Right lobe of liver (tissue), 6 donors: Measurements from ENCODE around the gene ZNF566. TPM values are rescaled to one million over a fixed set of nuclear protein-coding genes. Genes with fewer than 3 reads are reported as not detected.

Experiments
- ATAC-seq, 4 donors: fragments of 200-7000 bp; cut with Tn5 transposase; one replicate each; pipeline ENCODE4 v1.9.1; 2020; ENCODE audit warnings: mild to moderate bottlenecking in 4 of 4, moderate library complexity in 4 of 4
- DNase-seq, 3 donors: peaks; one replicate each; pipeline ENCODE4 v3.0.0-alpha.2; 2020
- H3K27ac ChIP-seq, 3 donors: fragments of 200-600 bp; one replicate each; pipeline ENCODE4 v1.8.0; 2022
- H3K27me3 ChIP-seq, 2 donors: fragments of 200-600 bp; one replicate each; pipeline ENCODE4 v1.8.0; 2022
- H3K36me3 ChIP-seq, 4 donors: fragments of 200-600 bp; sonication (generic) in 1 of 4; one replicate each; pipeline versions ENCODE4 v1.5.1 to v1.8.0; 2017 to 2022; ENCODE audit warnings: control low read depth in 1 of 4
- H3K4me1 ChIP-seq, 4 donors: fragments of 200-600 bp; sonication (generic) in 1 of 4; one replicate each; pipeline versions ENCODE4 v1.5.1 to v1.8.0; 2017 to 2022; ENCODE audit warnings: control low read depth in 1 of 4
- H3K4me3 ChIP-seq, 3 donors: fragments of 200-600 bp; one replicate each; pipeline ENCODE4 v1.8.0; 2022
- H3K9me3 ChIP-seq, 4 donors: fragments of 200-600 bp; sonication (generic) in 1 of 4; one replicate each; pipeline versions ENCODE4 v1.5.1 to v1.8.0; 2017 to 2022; ENCODE audit warnings: control low read depth in 1 of 4
- POLR2A ChIP-seq: fragments of 450-650 bp; IDR thresholded peaks from one replicate; pipeline ENCODE4 v1.6.1; 2017; ENCODE audit warnings: antibody characterized with exemption, mild to moderate bottlenecking
- WGBS: methylation state at CpG from one replicate; pipeline ENCODE4 v1.1.6; 2018; ENCODE audit warnings: low coverage, low lambda C conversion rate; ENCODE audit not compliant: insufficient coverage; ENCODE audit errors: missing lambda C conversion rate; 5-methylcytosine and 5-hydroxymethylcytosine counted together
- intact Hi-C, 2 donors: fragments of 100-400 bp; cut with DNase I; formaldehyde crosslinking; loops; one replicate each; pipeline versions ENCODE4 v1.11.2 to v1.14.1; 2022
- total RNA-seq, 6 experiments: library from RNA; depleted of rRNA in 2 of 6; stranded (reverse); fragments of >200 nt in 2 of 6; fragmentation: NEBNext Ultra II Directional in 3 of 6; extraction: Animal tissue kit (Norgen Biotek cat#: 25700) in 3 of 6; gene quantifications; one replicate each; pipeline versions ENCODE4 v1.1.0 to v1.2.4, GENCODE V29; 2016 to 2023
- TF ChIP-seq, protein P1 (sequence below), 4 donors: fragments of 200-600 bp in 3 of 4; fragments of 450-650 bp in 1 of 4; IDR thresholded peaks; one replicate each; pipeline versions ENCODE4 v1.5.1 to v1.8.0; 2016 to 2022; ENCODE audit warnings: antibody characterized with exemption in 4 of 4, mild to moderate bottlenecking in 2 of 4
- donor health status: DM: no; HTN: yes; CAD: no.
- donor health status: DM: no; HTN: no; CAD: no.
- donor health status: DM: no; HTN: no; CAD: no.
- donor health status: DM: no; HTN: yes; CAD: no.
- donor health status: DM: no; HTN: yes; CAD: no.

The ZNF566 gene
- total RNA-seq, 6 experiments from 2014 or later: 4.1 to 7.8 (median 5.1) TPM

DNA sequence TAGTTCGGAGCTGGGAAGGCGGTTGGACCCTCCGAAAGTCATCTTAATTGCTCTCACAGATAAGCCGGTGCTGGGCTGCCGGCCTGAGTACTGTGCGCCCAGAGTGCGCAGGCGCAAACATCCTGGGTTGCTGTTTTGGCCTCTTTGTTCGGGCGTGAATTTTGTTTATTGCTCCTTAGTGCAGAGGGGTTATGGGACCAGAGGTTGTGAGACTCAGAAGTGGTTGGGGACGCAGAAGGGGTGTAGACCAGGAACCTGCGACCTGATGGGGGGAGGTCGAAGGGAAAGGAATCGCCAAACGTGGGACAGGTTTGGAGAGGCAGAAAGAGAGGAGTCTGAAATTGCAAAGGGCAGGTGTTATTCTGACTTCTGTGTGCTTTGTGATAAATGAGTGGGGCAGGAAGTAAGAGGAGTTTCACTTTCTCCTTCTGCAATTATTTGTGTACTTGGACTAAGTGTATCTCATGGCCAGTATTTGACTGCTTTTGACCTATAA, 607 bp upstream of the ZNF566 start:
- no peaks in the 10 kb centered on the region for H3K36me3 ChIP-seq
- TF ChIP-seq POLR2A: no peak
- TF ChIP-seq, protein P1, sequence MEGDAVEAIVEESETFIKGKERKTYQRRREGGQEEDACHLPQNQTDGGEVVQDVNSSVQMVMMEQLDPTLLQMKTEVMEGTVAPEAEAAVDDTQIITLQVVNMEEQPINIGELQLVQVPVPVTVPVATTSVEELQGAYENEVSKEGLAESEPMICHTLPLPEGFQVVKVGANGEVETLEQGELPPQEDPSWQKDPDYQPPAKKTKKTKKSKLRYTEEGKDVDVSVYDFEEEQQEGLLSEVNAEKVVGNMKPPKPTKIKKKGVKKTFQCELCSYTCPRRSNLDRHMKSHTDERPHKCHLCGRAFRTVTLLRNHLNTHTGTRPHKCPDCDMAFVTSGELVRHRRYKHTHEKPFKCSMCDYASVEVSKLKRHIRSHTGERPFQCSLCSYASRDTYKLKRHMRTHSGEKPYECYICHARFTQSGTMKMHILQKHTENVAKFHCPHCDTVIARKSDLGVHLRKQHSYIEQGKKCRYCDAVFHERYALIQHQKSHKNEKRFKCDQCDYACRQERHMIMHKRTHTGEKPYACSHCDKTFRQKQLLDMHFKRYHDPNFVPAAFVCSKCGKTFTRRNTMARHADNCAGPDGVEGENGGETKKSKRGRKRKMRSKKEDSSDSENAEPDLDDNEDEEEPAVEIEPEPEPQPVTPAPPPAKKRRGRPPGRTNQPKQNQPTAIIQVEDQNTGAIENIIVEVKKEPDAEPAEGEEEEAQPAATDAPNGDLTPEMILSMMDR (IDR thresholded peaks at IDR 0.05): no peak
- peak overlapping the region; percentile 54 to 91 (median 74) for H3K4me3 ChIP-seq
- peaks cover 0 to 3% (median 0%) of the 10 kb centered on the region in 4 donors for H3K4me1 ChIP-seq
- DNase-seq: peak in 2 of 3 donors; percentile 76 to 87
- intact Hi-C loops: no loop called here
- no peaks in the 10 kb centered on the region for H3K27me3 ChIP-seq
- H3K9me3 ChIP-seq: no peaks in the 10 kb centered on the region
- H3K27ac ChIP-seq: peak overlapping the region; percentile 82 to 93 (median 92)
- WGBS: 5% methylated on average over 15 of the region's 15 CpGs
- ATAC-seq: peak in 2 of 4 donors; percentile 1 to 3

DNA sequence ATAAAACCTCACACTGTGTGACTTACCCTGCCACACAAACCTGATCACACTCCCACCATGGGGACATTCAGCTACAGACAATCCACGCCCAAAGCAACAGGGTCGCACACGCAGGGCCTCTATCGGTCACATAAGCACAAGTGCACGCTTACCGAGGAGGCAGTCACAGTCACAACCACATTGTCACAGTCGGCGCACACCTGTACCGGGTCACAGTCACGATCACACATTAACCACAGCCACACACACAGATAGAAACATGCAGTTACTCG, 579 bp downstream of the ZNF566 start:
- ATAC-seq: peak in 3 of 4 donors; percentile 15 to 25 (median 20)
- no peaks in the 10 kb centered on the region for H3K27me3 ChIP-seq
- no peaks in the 10 kb centered on the region for H3K9me3 ChIP-seq
- intact Hi-C loops: no loop called here
- no peak for DNase-seq
- peaks cover 0 to 3% (median 0%) of the 10 kb centered on the region in 4 donors for H3K4me1 ChIP-seq
- no peaks in the 10 kb centered on the region for H3K36me3 ChIP-seq
- WGBS: 0% methylated on average over 2 of the region's 11 CpGs
- H3K27ac ChIP-seq: peak overlapping the region; percentile 82 to 93 (median 92)
- peak overlapping the region; percentile 54 to 91 (median 74) for H3K4me3 ChIP-seq
- TF ChIP-seq, protein P1 (IDR thresholded peaks at IDR 0.05): no peak

DNA sequence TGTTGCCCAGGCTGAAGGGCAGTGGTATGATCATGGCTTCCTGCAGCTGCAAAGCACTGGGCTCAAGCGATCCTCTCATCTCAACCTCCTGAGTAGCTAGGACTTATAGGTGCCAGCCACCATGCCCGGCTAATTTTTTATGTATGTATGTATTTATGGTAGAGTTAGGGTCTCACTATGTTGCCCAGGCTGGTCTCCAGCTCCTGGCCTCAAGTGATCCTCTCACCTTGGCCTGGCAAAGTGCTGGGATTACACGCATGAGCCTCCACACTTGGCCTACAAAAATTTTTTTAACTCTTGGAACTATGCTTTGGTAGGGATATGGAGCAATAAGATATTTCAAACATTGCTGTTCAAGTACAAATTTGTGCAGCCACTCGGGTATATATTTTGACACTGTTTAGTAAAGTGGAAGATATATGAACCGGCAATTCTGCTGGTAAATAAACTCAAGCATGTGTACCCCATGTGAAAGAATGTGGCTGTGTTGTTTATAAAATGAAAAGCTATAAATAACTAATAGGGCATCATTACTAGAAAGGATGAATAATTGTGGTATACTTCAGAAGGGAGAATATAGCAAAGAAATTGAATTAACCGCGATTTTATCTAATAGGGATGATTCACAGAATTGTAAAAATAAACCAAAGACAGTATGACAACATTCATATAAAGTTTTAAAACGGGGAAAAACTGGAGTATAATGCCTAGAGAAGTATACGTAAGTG, 1.1 kb downstream of the ZNF566 start:
- no peak for DNase-seq
- no peak for ATAC-seq
- no peaks in the 10 kb centered on the region for H3K9me3 ChIP-seq
- H3K27me3 ChIP-seq: no peaks in the 10 kb centered on the region
- H3K27ac ChIP-seq: peak overlapping the region in 1 of 3 donors; percentile 93
- H3K36me3 ChIP-seq: no peaks in the 10 kb centered on the region
- intact Hi-C loops: no loop called here
- H3K4me3 ChIP-seq: peak overlapping the region; percentile 54 to 91 (median 74)
- no peak for TF ChIP-seq POLR2A
- TF ChIP-seq, protein P1 (IDR thresholded peaks at IDR 0.05): no peak
- H3K4me1 ChIP-seq: peaks cover 0 to 3% (median 0%) of the 10 kb centered on the region in 4 donors
- 47% methylated on average over 7 of the region's 9 CpGs for WGBS

DNA sequence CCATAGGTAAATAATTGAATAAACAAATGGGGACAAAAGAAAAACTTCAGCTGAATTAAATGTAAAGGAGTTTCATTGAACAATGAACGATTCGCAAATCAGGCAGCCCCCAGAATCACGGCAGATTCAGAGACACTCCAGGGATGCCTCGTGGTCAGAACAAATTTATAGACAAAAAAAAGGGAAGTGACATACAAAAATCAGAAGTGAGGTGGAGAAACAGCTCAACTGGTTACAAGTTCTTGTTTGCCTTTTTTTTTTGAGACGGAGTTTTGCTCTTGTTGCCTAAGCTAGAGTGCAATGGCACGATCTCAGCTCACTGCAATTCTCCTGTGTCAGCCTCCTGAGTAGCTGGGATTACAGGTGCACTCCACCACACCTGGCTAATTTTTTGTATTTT, 5.7 kb downstream of the ZNF566 start:
- WGBS: 95% methylated on average over 5 of the region's 6 CpGs
- no peaks in the 10 kb centered on the region for H3K4me1 ChIP-seq
- intact Hi-C loops: no loop called here
- no peak for DNase-seq
- no peak overlapping the region for H3K4me3 ChIP-seq
- H3K27ac ChIP-seq: no peak overlapping the region
- peaks cover 0 to 13% (median 3%) of the 10 kb centered on the region in 4 donors for H3K9me3 ChIP-seq
- no peak for ATAC-seq
- H3K27me3 ChIP-seq: no peaks in the 10 kb centered on the region
- TF ChIP-seq, protein P1 (IDR thresholded peaks at IDR 0.05): no peak
- no peak for TF ChIP-seq POLR2A
- no peaks in the 10 kb centered on the region for H3K36me3 ChIP-seq
